K562 (cell line): ENCODE data around the gene ING5. TPM values are rescaled to one million over a fixed set of nuclear protein-coding genes. Genes with fewer than 3 reads are reported as not detected.

Experiments used
- ATAC-seq: fragments of 200-7000 bp; cut with Tn5 transposase; 3 replicates; pipeline ENCODE4 v1.9.1; 2020; ENCODE audit warnings: moderate library complexity
- BruUV-seq: library from RNA; stranded (reverse); fragments of 400-500 nt; replicated peaks from 2 replicates; lab custom pipeline; 2021; lab: Mats Ljungman, UMichigan
- CTCF ChIA-PET: fragments of 300-600 bp; formaldehyde crosslinking; extraction: SDS; loops from one replicate; lab custom pipeline; 2021; ENCODE audit warnings: low intra/inter-chr PET ratio; lab: Yijun Ruan, JAX
- POLR2A ChIA-PET: fragments of 300-600, 350-650 bp; sonication (Branson Sonifier 250); formaldehyde crosslinking; extraction: SDS; loops from one replicate; lab custom pipeline; 2021; ENCODE audit warnings: antibody characterized with exemption, inconsistent platforms; lab: Yijun Ruan, JAX
- DNase-seq, 4 experiments: peaks; one replicate each; pipeline versions ENCODE4 v3.0.0 to v3.0.0-alpha.2; 2011 to 2018; ENCODE audit warnings: low spot score in 3 of 4, mixed read lengths in 3 of 4; ENCODE audit errors: extremely low read depth in 1 of 4
- FAIRE-seq: peaks from 2 replicates; lab custom pipeline; 2011; peaks lifted over from hg19 to GRCh38; lab: Jason Lieb, UNC
- H2AFZ ChIP-seq: 2 replicates; pipeline ENCODE4 v1.6.0; 2011; ENCODE audit warnings: low read depth, low read length, control low read depth, inconsistent platforms
- H3K27ac ChIP-seq: fragments of 200-600 bp; 3 replicates; pipeline ENCODE4 v1.8.0; 2011; ENCODE audit warnings: low read depth, mild to moderate bottlenecking, control low read depth, inconsistent platforms, low read length, moderate library complexity, mixed read lengths; ENCODE audit errors: extremely low read depth
- H3K27me3 ChIP-seq, 2 experiments: fragments of 300-600 bp in 1 of 2; 2 replicates in 1 of 2; 3 replicates in 1 of 2; pipeline versions ENCODE4 v1.6.0 to v1.8.0; 2011; ENCODE audit warnings: inconsistent platforms in 2 of 2, low read length in 2 of 2, mild to moderate bottlenecking in 1 of 2, mixed read lengths in 1 of 2, moderate library complexity in 1 of 2; ENCODE audit not compliant: control insufficient read depth in 2 of 2, insufficient read depth in 2 of 2
- H3K36me3 ChIP-seq: fragments of 300-600 bp; 3 replicates; pipeline ENCODE4 v1.8.0; 2011; ENCODE audit warnings: mild to moderate bottlenecking, low read length, inconsistent platforms; ENCODE audit not compliant: control insufficient read depth, insufficient read depth
- H3K4me1 ChIP-seq, 2 experiments: fragments of 200-600 bp in 1 of 2; replicated peaks in 1 of 2; 2 replicates in 1 of 2; 3 replicates in 1 of 2; pipeline versions ENCODE4 v1.5.1 to v1.8.0; 2011; ENCODE audit warnings: inconsistent platforms in 2 of 2, low read length in 2 of 2, mild to moderate bottlenecking in 1 of 2, mixed read lengths in 1 of 2, moderate library complexity in 1 of 2; ENCODE audit not compliant: control insufficient read depth in 2 of 2, insufficient read depth in 2 of 2
- H3K4me2 ChIP-seq: 2 replicates; pipeline ENCODE4 v1.6.1; 2011; ENCODE audit warnings: low read length, control low read depth, inconsistent platforms, mixed read lengths; ENCODE audit not compliant: insufficient read depth
- H3K4me3 ChIP-seq: fragments of 200-600 bp; sonication (generic), shearing (Covaris generic); 2 replicates; pipeline ENCODE4 v1.5.1; 2016; ENCODE audit warnings: control low read depth, inconsistent platforms
- H3K79me2 ChIP-seq: fragments of 200-600 bp; 3 replicates; pipeline ENCODE4 v1.8.0; 2011; ENCODE audit warnings: low read length, inconsistent platforms; ENCODE audit not compliant: control insufficient read depth, insufficient read depth
- H3K9ac ChIP-seq, 2 experiments: 2 replicates each; pipeline versions ENCODE4 v1.6.0 to v1.6.1; 2011; ENCODE audit warnings: low read depth in 2 of 2, low read length in 2 of 2, control low read depth in 1 of 2, inconsistent platforms in 1 of 2, mild to moderate bottlenecking in 1 of 2, mixed read lengths in 1 of 2; ENCODE audit not compliant: insufficient read depth in 1 of 2
- H3K9me1 ChIP-seq: one replicate; pipeline ENCODE4 v1.6.0; 2011; ENCODE audit warnings: inconsistent platforms, mild to moderate bottlenecking, low read length, moderate library complexity; ENCODE audit not compliant: control insufficient read depth, insufficient read depth
- H3K9me3 ChIP-seq: replicated peaks from 2 replicates; pipeline ENCODE4 v1.5.1; 2011; ENCODE audit warnings: low read depth, low read length, inconsistent platforms; ENCODE audit not compliant: control insufficient read depth, insufficient read depth
- H4K20me1 ChIP-seq: replicated peaks from 2 replicates; pipeline ENCODE4 v1.6.1; 2011; ENCODE audit warnings: low read length, inconsistent platforms, mixed read lengths; ENCODE audit not compliant: control insufficient read depth, insufficient read depth
- CHD1 ChIP-seq: fragments of 200-600 bp; sonication (generic); IDR thresholded peaks from one replicate; pipeline ENCODE4 v1.6.1; 2012; ENCODE audit warnings: mild to moderate bottlenecking, moderate library complexity, low read length, inconsistent platforms
- CHD4 ChIP-seq: fragments of 200-600 bp; sonication (generic); IDR thresholded peaks from 3 replicates; pipeline ENCODE4 v1.6.1; 2012; ENCODE audit warnings: low read depth, mild to moderate bottlenecking, mixed read lengths, low read length, inconsistent platforms; ENCODE audit not compliant: insufficient read depth, insufficient replicate concordance, poor library complexity, severe bottlenecking
- GTF2E2 ChIP-seq: fragments of 200-800 bp; sonication (Bioruptor generic); IDR thresholded peaks from 2 replicates; pipeline ENCODE4 v1.6.1; 2016; ENCODE audit warnings: missing genetic modification characterization, missing compliant biosample characterization
- KAT7 ChIP-seq: sonication (generic); formaldehyde crosslinking; IDR thresholded peaks from 2 replicates; pipeline ENCODE4 v1.8.0; 2022; ENCODE audit warnings: missing genetic modification reagents, mild to moderate bottlenecking, borderline replicate concordance
- KDM4B ChIP-seq, 2 experiments: fragments of 450-650 bp in 1 of 2; sonication (generic) in 1 of 2; IDR thresholded peaks; 2 replicates each; pipeline ENCODE4 v1.6.1; 2016 to 2017; ENCODE audit warnings: borderline replicate concordance in 2 of 2, antibody characterized with exemption in 1 of 2, low read depth in 1 of 2, mild to moderate bottlenecking in 1 of 2
- POLR2AphosphoS5 ChIP-seq: IDR thresholded peaks from 2 replicates; pipeline ENCODE4 v1.6.1; 2011; ENCODE audit warnings: mild to moderate bottlenecking, low read depth, low read length, moderate library complexity; ENCODE audit not compliant: control insufficient read depth, insufficient read depth
- RBM34 ChIP-seq: fragments of 200-400 bp; formaldehyde crosslinking; IDR thresholded peaks from 2 replicates; pipeline ENCODE4 v1.6.1; 2018; ENCODE audit warnings: low read length, borderline replicate concordance; ENCODE audit not compliant: insufficient read depth
- SAFB ChIP-seq: fragments of 200-400 bp; formaldehyde crosslinking; IDR thresholded peaks from 2 replicates; pipeline ENCODE4 v1.6.1; 2017; ENCODE audit warnings: low read depth, low read length, borderline replicate concordance
- SAP30 ChIP-seq: fragments of 200-600 bp; sonication (generic); IDR thresholded peaks from 2 replicates; pipeline ENCODE4 v1.6.1; 2012; ENCODE audit warnings: borderline replicate concordance, low read depth, mild to moderate bottlenecking, moderate library complexity, low read length, control low read depth, inconsistent platforms; ENCODE audit not compliant: insufficient read depth, poor library complexity, severe bottlenecking
- ZBTB1 ChIP-seq: sonication (generic); formaldehyde crosslinking; IDR thresholded peaks from 2 replicates; pipeline ENCODE4 v1.8.1; 2023; ENCODE audit warnings: missing genetic modification reagents, low read depth, mild to moderate bottlenecking, borderline replicate concordance
- ZFP30 ChIP-seq: fragments of 250-450 bp; sonication (Bioruptor Pico); IDR thresholded peaks from 2 replicates; pipeline ENCODE4 v1.8.0; 2022; ENCODE audit warnings: moderate library complexity, mild to moderate bottlenecking, inconsistent platforms, borderline replicate concordance
- WGBS: fragments of 100-300 bp; shearing (Covaris generic); methylation state at CpG from one replicate; pipeline ENCODE4 v1.1.6; 2016; ENCODE audit warnings: low coverage, mixed read lengths; ENCODE audit not compliant: insufficient coverage; ENCODE audit errors: missing lambda C conversion rate; 5-methylcytosine and 5-hydroxymethylcytosine counted together
- in situ Hi-C: fragments of 300-500 bp; cut with MboI; formaldehyde crosslinking; loops from 4 replicates; pipeline ENCODE4 v1.15.0; 2018; ENCODE audit warnings: inconsistent platforms, mixed read lengths
- intact Hi-C: fragments of 100-400 bp; cut with micrococcal nuclease; formaldehyde crosslinking; loops from 2 replicates; pipeline ENCODE4 v1.14.2; 2022
- polyA plus RNA-seq, 8 experiments: library from polyadenylated mRNA; depleted of rRNA in 4 of 8; stranded (reverse) in 5 of 8; unstranded in 3 of 8; fragments of >200 nt; fragmentation: Nextera tagmentation in 2 of 8; fragmentation: Illumina TruSeq in 1 of 8; extraction: Ambion mirVana in 2 of 8; extraction: Trizol in 1 of 8; gene quantifications; 2 replicates each; pipeline versions ENCODE4 v1.2.1 to v1.2.3, GENCODE V29; 2011 to 2014; ENCODE audit warnings: inconsistent platforms in 1 of 8, missing spikeins in 1 of 8
- total RNA-seq, 7 experiments: library from RNA; depleted of rRNA in 6 of 7; stranded (reverse); fragments of >200 nt in 6 of 7; fragmentation: Illumina TruSeq in 2 of 7; extraction: Trizol in 2 of 7; gene quantifications; 2 replicates each; pipeline versions ENCODE4 v1.2.1 to v1.2.3, GENCODE V29; 2011 to 2021; ENCODE audit warnings: low replicate concordance in 1 of 7

ING5 gene
- total and polyA plus RNA-seq, 9 of the 15 experiments (the other 6 are each of a cell fraction or from before 2014, with no cell fraction given): 10.4 to 53.3 (median 27.9) TPM

DNA sequence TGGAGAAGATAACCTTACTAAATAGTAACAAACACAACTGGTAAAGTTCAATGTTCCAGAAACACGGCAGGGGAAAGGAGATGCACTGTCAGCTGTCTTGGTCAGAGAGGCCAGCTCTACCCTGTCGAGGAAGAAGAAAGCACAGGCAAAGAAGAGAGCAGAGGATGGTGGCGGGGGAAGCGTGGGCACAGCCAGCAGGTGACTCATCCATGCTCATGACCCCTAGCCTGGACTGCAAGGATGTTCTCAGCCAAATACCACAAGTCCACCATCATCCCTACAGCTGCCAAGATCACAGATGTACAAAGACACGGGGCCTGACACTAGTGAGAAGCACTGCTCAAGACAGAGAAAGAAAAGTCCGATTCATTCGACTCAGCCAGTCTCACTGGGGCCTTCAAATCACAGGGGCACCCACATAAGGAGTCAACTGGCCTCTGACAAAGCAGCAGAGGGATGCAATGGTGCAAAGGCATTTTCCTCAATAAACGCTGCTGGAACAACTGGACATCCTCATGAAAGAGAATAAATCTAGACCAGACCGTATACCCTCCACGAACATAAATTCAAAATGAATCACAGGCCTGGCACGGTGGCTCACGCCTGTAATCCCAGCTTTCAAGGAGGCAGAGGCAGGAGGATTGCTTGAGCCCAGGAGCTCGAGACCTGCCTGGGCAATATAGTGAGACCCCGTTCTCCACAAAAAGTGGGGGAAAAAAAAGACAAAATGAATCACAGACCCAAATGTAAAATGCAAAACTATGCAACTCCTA lies 20.8 kb upstream of the ING5 start:
- in situ Hi-C loops (no loop called here), intact Hi-C loops (no loop called here)
- no TSS peak for BruUV-seq
- H3K9me1 ChIP-seq: no peaks in the 10 kb centered on the region
- no peak overlapping the region for H3K9ac ChIP-seq
- H3K4me1 ChIP-seq: peaks cover 4 to 11% of the 10 kb centered on the region in 2 experiments; a peak in 4 of 5 replicates
- TF ChIP-seq KDM4B (IDR thresholded peaks at IDR 0.05; ENCODE audit: borderline replicate concordance in 2 of 2, low read depth in 1 of 2): no peak
- TF ChIP-seq POLR2AphosphoS5: no peak
- no peak for DNase-seq
- peaks cover 24% of the 10 kb centered on the region for H3K79me2 ChIP-seq
- H3K9me3 ChIP-seq: no peaks in the 10 kb centered on the region
- ChIA-PET CTCF (no interaction called here), POLR2A (interaction anchor here (0.6 kb wide), 1 partner anchor 187 kb away, joined by 4 read pairs; no protein-coding TSS in a partner anchor)
- no peaks in the 10 kb centered on the region for H3K27me3 ChIP-seq
- WGBS: 96% methylated on average over 12 of the region's 14 CpGs
- no peak for FAIRE-seq
- H4K20me1 ChIP-seq: no peaks in the 10 kb centered on the region
- ATAC-seq: no peak
- H3K4me3 ChIP-seq: no peak overlapping the region
- peaks cover 92% of the 10 kb centered on the region for H3K36me3 ChIP-seq
- no peak overlapping the region for H2AFZ ChIP-seq
- no peak overlapping the region for H3K27ac ChIP-seq
- H3K4me2 ChIP-seq: no peak overlapping the region

DNA sequence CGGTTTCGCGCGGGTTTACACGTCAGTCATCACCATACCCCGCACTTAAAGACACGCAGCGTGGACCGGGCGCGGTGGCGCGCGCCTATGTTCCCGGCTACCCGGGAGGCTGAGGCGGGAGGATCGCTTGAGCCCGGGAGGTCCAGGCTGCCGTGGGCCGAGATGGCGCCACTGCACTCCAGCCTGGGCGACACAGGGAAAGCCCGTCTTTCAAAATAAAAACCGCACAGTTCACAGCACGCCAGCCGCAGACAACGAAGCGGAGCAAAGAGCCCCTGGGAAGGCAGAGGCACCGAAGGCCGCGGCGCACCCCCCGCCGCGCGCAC lies 15.6 kb upstream of the ING5 start:
- peak overlapping the region; percentile 68 for H2AFZ ChIP-seq

More for the DNA sequence above, 15.6 kb upstream of the ING5 start:
- ChIA-PET CTCF (no interaction called here), POLR2A (interaction anchor here (0.7 to 1.5 kb wide), 6 partner anchors 8 to 27 kb away, joined by 3 to 9 read pairs (median 5); partner anchors contain the start of gene ING5)
- peaks cover 4 to 11% of the 10 kb centered on the region in 2 experiments; a peak in 4 of 5 replicates for H3K4me1 ChIP-seq
- H3K9me3 ChIP-seq: no peaks in the 10 kb centered on the region
- under 1% methylated on average over 26 of the region's 37 CpGs for WGBS
- BruUV-seq: no TSS peak
- peaks cover 56% of the 10 kb centered on the region for H3K36me3 ChIP-seq
- no peaks in the 10 kb centered on the region for H4K20me1 ChIP-seq
- peak overlapping the region; percentile 97 for H3K4me3 ChIP-seq
- peaks cover 49% of the 10 kb centered on the region for H3K79me2 ChIP-seq
- peak overlapping the region; percentile 95 for H3K27ac ChIP-seq
- intact Hi-C loops (loop anchor here (5.0 kb wide), 1 partner anchor 46 kb away; the partner anchor contains the start of gene D2HGDH), in situ Hi-C loops (no loop called here)
- H3K27me3 ChIP-seq: no peaks in the 10 kb centered on the region
- DNase-seq (peak in 1 of 4 experiments; percentile 34), ATAC-seq (peak; percentile 12), FAIRE-seq (no peak)
- H3K9ac ChIP-seq: peak overlapping the region; percentile 94 to 95
- TF ChIP-seq SAFB (0 out of 2 replicates have a peak, but pooled peaks have one; percentile 25), KAT7 (peak; percentile 48; the same call in 1 of the 2 replicates), SAP30 (peak; percentile 69), RBM34 (0 out of 2 replicates have a peak, but pooled peaks have one; percentile 5), GTF2E2 (0 out of 2 replicates have a peak, but pooled peaks have one; percentile 12), ZBTB1 (CRISPR knock-in tag) (peak; percentile 63; the same call in 1 of the 2 replicates), CHD1 (peak; percentile 29), ZFP30 (no peak), CHD4 (no peak)
- H3K9me1 ChIP-seq: no peaks in the 10 kb centered on the region
- H3K4me2 ChIP-seq: peak overlapping the region; percentile 78
